ENCODE results near the gene PPOX.

Gene PPOX

GRCh38 chr1:161219078-161219892 lies 53.1 kb downstream of the PPOX start:
- no peak overlapping the region for H3K9ac ChIP-seq (ENCODE audit: low read length)
- H3K4me3 ChIP-seq (ENCODE audit: low read length) = no peak overlapping the region
- H3K27ac ChIP-seq (ENCODE audit: low read length) = no peak overlapping the region
- TF ChIP-seq EZH2phosphoT487 (IDR thresholded peaks at IDR 0.05; ENCODE audit: low read depth) = no peak
- no peak overlapping the region for H2AFZ ChIP-seq (ENCODE audit: low read depth, low read length)
- no peaks in the 10 kb centered on the region for H3K79me2 ChIP-seq (ENCODE audit: low read length)
- H3K9me3 ChIP-seq (ENCODE audit: insufficient read depth, low read length) = no peaks in the 10 kb centered on the region
- no peak overlapping the region for H3K4me2 ChIP-seq (ENCODE audit: low read length)
- peaks cover 8% of the 10 kb centered on the region for H3K36me3 ChIP-seq (replicated peaks; ENCODE audit: low read depth, low read length)
- no peaks in the 10 kb centered on the region for H4K20me1 ChIP-seq (ENCODE audit: insufficient read depth, low read length)
- H3K4me1 ChIP-seq (ENCODE audit: low read length) = peaks cover 5% of the 10 kb centered on the region
- H3K27me3 ChIP-seq (ENCODE audit: low read depth, low read length) = no peaks in the 10 kb centered on the region

GRCh38 chr1:161220002-161220401 lies 53.8 kb downstream of the PPOX start:
- TF ChIP-seq EZH2phosphoT487 (IDR thresholded peaks at IDR 0.05; ENCODE audit: low read depth) (no peak), CTCF (IDR thresholded peaks at IDR 0.05; ENCODE audit: low read depth, low read length) (no peak)
- peaks cover 4% of the 10 kb centered on the region for H3K36me3 ChIP-seq (replicated peaks; ENCODE audit: low read depth, low read length)
- peaks cover 6% of the 10 kb centered on the region for H3K4me1 ChIP-seq (ENCODE audit: low read length)
- no peak overlapping the region for H2AFZ ChIP-seq (ENCODE audit: low read depth, low read length)
- no peak overlapping the region for H3K4me3 ChIP-seq (ENCODE audit: low read length)
- no peak overlapping the region for H3K4me2 ChIP-seq (ENCODE audit: low read length)
- H3K27ac ChIP-seq (ENCODE audit: low read length) = no peak overlapping the region
- H3K27me3 ChIP-seq (ENCODE audit: low read depth, low read length) = no peaks in the 10 kb centered on the region
- H4K20me1 ChIP-seq (ENCODE audit: insufficient read depth, low read length) = no peaks in the 10 kb centered on the region
- H3K79me2 ChIP-seq (ENCODE audit: low read length) = no peaks in the 10 kb centered on the region
- H3K9me3 ChIP-seq (ENCODE audit: insufficient read depth, low read length) = no peaks in the 10 kb centered on the region
- no peak overlapping the region for H3K9ac ChIP-seq (ENCODE audit: low read length)

Measured in OCI-LY3 (cell line).